Stimulated activated CD8-positive, alpha-beta memory T cell treated with anti-CD3 and anti-CD28 coated beads, Interleukin-12 subunit alpha, Interleukin-12 subunit beta, amount 100 ng/mL, for 1 hour (primary cell): ENCODE data around the gene ANKLE2.
"Not testable (repeated sequence)": the region's sequence is repeated elsewhere in the genome, so short reads cannot be mapped to it uniquely, and the experiment has no call there.

Experiments used
- DNase-seq: peaks from one replicate; pipeline ENCODE4 v3.0.0-alpha.2; 2020; ENCODE audit warnings: low read depth

Gene ANKLE2

DNA sequence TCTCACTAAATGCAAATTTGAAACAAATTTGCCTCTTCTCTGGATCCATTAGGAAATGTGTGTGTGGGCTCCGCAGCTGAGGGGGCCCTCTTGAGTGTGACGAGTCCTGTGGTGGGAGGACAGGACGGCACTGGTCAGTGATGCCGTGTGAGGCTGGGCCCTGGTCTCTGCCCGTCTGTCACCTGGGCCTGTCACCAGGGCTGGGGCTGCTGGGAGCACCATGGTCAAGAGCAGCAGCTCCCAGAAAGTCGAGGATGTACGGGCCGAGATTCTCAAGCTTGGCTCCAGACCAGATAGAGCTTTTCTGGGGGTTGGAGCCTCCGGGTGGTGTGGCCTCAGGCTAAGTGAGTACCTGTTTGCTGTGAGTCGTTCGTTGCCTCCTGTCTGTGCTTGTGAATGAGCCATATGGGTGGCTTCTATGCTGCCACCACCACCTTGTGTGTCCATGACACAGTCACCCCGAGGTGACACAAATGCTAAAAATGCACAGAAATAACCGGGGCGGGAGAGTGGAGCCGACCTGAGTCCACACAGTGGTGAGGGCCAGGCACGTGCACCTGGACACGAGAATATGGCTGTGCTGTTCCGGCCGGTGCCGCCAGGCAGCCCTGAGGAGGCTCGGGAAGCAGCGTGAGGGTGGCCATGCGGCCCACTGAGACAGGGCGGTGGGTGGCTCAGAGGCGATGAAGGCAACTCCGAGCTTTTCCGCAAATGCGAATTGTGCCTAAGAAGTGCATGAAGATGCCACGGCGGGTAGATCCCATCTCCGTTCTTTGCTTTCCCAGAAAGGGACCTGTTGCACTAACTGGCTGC is 42.3 kb downstream of the ANKLE2 start:
- DNase-seq = no peak

DNA sequence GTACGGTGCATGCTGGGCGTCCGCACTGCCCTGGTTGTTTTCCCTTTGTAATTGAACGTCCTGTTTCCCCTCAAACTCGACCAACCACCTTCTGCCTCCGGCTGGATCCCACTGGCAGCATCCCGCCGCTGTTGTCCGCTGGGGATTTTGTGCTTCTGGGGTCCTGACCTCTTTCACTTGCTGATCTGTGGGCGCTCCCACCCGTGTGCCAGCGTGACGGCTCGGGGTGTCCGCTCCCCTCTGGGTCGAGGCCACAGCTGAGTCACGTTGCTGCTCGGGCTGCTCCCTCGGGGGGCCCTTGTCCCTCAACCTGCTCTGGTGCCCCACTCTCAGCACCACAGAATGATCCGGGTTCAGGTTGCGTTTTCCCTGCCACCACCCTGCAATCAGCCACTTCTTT is 43.0 kb downstream of the ANKLE2 start:
- no peak for DNase-seq

DNA sequence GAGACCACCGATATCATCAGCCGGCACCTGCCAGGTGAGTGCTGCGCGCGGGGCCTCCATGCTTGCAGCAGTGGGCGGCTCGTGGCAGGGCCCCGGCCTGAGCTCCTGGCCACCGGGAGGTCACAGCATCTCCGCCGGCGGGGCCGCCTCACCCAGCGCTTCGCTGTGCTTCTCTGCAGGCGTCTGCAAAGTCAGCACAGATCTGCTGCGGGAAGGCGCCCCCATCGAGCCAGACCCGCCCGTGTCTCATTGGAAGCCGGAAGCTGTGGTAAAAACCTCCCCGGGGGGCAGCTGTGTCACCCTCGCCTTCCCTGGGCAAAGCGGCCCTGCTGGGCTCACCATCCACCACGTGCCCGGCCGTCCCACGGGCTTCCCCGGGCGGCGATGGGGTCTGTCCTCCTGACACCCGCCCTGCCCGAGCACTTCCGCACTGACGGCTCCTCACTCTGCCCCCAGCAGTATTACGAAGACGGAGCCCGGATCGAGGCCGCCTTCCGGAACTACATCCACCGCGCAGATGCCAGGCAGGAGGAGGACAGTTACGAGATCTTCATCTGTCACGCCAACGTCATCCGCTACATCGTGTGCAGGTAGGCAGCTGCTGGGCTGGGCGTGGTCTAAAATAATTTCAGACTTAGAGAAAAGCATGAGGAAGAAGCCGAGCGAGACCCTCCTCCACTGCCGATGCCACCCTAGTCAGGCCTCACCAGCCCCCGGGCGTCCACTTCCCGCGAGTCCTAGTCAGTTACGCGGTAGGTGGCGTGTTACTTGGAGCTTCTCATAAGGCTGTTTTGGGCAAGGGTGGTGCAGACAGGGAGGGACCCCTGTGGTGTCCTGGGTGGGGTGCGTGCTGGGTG is 43.9 kb downstream of the ANKLE2 start:
- DNase-seq = no peak

GRCh38 chr12:132717011-132717410 is 44.6 kb downstream of the ANKLE2 start:
- DNase-seq = no peak

DNA sequence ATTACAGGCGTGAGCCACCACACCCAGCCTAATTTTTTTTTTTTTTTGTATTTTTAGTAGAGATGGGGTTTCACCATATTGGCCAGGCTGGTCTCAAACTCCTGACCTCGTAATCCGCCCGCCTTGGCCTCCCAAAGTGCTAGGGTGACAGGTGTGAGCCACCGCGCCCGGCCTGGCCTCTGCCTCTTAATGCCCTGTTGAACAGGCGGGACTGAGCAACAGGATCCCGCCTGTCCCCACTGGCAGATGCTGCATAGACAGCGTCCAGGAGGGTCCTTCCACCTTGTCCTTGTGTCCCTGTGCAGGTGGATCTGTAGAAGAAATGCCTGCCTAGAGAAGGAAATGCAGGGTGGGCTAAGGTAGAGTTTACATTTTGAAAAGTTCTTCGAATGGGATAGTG is 45.3 kb downstream of the ANKLE2 start:
- DNase-seq = no peak

DNA sequence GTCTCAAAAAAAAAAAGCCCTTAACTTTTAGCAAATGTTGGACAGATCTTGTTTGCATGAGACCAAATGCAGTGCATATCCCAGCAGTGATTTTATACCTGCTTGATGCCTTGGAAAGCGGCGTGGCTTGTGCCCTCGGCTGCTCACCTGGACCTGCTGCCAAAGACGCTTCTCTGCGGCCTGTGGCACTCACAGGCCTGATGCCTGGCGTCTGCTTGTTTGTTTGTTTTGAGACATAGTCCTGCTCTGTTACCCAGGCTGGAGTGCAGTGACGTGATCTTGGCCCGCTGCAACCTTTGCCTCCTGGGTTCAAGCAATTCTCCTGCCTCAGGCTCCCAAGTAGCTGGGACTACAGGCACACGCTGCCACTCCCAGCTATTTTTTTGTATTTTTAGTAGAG is 45.8 kb downstream of the ANKLE2 start:
- no peak for DNase-seq

DNA sequence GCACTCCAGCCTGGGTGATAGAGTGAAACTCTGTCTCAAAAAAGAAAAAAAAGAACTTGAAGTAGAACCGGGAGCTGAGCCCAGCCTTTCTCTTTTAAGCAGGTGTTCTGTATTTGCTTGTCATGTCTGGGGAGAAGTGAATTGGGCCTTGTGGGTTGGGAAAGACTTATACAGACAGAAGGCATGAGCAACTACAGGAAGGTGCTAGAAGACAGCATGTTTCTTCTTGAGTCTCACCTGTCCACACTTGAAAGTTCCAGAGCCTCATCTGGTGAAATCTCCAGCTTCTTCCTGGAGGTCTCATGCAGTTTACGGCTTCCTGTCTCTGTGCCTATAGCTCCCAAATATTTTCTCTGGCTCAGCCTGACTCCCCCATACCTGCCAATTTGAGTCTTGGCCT is 48.5 kb downstream of the ANKLE2 start:
- no peak for DNase-seq

- no peak for DNase-seq
Measured at GRCh38 chr12:132711080-132711843, 50.4 kb downstream of the ANKLE2 start.

GRCh38 chr12:132710405-132711079 is 51.1 kb downstream of the ANKLE2 start, which contains the start of gene PGAM5:
Gene PGAM5 (plus strand): TSS chr12:132710842. CDS start chr12:132710877, 35 bp downstream.
- peak; percentile 82 for DNase-seq

DNA sequence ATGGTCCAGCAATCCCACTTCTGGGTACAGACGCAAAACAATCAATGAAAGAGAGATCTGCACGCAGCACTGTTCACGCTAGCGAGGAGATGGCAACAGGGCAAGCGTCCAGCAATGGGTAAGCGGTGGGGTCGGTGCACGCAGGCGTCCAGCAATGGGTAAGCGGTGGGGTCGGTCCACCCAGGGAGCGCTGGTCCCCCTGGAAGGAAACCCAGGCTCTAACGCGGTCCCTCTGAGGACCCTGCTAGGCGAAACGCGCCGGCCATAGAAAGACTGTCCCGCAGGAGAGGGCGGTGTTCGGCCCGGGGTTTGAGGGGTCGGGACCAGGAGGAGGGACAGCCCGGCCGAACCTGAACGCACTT is 51.6 kb downstream of the ANKLE2 start:
- DNase-seq = no peak

- no peak for DNase-seq
Measured at GRCh38 chr12:132708150-132708549, 53.5 kb downstream of the ANKLE2 start.

DNA sequence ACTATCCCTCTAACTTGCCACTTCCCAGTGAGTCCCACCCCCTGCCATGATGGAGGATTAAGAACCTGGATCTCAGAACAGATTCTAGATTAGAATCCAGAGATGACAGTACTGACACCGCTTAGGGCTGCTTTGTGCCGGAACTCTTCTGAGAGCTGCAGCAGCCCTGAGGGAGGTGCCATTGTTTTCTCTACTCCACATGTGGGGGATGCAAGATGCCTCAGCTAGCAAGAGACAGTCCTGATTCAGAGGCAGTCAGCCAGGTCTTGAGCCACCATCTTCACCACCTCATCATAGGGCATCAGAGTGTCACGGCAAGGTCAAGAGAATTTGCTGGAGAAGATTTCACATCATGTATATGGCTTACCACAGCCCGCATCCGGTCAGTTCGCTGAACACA is 54.4 kb downstream of the ANKLE2 start:
- DNase-seq = no peak

DNA sequence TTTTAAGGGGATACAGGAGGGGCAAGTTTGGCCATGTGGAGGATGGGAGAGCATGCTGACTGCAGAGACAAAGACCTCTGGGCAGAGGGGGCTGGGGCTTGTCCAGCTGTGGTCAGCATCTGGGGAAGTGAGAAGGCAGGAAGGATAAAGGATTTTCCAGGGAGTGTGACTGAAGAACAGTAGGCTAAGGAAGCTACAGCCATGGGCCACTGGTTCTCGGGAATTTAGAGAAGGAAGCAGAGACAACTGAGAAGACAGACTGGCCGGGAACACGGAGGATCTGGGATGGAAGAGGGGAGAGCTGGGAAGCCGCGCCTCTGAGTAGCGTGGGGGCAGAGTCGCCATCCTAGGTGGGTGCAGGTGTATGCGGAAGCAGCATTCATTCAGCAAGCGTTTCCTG is 58.0 kb downstream of the ANKLE2 start:
- no peak for DNase-seq

DNA sequence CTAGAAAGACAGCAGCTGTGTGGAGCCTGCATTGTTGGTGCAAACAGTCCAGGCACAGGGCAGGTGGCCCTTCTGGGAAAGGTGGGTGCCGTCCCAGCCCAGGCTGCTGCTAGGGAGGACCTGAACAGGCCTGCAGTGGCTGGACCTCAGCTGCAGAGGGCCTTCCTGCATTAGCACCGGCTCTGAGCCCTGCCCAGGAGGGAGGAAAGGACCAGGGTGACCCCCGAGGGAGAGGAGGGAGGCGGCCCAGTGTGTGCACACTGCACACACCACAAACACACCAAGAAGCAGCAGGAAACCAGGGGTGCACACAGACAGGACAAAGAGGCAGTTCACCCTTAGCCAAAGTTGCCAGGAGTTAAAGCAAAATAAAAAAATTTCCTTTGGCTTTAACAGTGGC is 59.0 kb downstream of the ANKLE2 start:
- DNase-seq = no peak

DNA sequence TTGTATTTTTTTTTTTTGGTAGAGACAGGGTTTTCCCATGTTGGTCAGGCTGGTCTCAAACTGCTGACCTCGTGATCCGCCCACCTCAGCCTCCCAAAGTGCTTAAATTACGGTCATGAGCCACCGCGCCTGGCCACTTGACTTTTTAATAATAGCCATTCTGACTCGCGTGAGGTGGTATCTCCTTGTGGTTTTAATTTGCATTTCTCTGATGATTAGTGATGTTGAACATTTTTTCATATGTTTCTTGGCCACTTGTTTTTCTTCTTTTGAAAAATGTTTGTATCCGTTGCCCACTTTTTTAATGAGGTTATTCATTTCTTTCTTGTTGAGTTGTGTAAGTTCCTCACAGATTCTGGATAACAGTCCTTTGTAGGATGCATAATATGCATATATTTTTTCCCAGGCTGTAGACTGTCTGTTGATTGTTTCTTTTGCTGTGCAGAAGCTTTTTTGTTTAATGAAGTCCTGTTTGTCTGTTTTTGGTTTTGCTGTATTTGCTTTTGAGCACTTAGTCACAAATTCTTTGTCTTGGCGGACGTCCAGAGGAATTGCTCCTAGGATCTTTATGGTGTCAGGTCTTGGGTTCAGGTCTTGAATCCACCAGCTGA is 61.3 kb downstream of the ANKLE2 start:
- no peak for DNase-seq

DNA sequence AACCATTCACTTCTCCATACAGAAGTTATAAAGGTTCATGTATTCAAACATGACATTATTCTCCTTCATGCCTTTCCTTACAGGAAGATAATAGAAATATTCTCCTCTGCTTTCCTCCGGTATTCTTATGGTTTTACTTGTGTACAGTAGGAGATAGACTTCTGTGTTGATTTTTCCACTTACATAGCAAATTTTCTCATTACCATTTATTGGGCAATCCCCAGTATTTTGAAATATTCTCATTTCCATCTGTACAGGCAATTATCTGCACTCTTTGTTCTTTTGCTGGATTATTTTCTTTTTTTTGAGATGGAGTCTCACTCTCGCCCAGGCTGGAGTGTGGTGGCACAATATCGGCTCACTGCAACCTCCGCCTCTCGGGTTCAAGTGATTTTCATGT is 63.3 kb downstream of the ANKLE2 start:
- DNase-seq = no peak

DNA sequence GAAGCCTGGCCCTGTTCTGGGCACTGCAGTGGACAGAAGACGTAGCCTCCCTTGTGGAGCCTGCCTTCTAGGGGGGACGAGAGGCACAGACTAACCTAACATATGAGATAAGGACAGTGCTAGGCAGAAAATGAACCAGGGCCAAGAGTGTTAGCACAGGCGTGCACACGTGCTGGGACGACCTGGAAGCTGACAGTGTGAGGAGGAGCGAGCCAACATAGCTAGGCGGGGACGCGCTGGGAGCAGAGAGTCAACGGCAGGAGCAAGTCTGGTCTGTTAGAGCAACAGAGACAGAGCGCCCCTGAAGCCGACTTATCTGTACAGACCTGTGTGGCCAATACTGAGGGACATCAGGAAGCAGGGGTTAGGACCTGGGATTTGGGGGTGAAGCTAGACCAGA is 66.2 kb downstream of the ANKLE2 start:
- DNase-seq = no peak

DNA sequence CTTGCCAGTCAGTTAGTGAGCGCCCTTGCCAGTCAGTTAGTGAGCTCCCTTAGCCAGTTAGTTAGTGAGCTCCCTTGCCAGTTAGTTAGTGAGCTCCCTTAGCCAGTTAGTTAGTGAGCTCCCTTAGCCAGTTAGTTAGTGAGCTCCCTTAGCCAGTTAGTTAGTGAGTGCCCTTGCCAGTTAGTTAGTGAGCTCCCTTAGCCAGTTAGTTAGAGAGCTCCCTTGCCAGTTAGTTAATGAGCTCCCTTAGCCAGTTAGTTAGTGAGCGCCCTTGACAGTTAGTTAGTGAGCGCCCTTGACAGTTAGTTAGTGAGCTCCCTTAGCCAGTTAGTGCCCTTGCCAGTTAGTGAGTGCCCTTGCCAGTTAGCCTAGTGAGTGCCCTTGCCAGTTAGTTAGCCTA is 66.7 kb downstream of the ANKLE2 start:
- DNase-seq = not testable (repeated sequence)

GRCh38 chr12:132692030-132692429 is 69.6 kb downstream of the ANKLE2 start:
- DNase-seq = not testable (repeated sequence)

DNA sequence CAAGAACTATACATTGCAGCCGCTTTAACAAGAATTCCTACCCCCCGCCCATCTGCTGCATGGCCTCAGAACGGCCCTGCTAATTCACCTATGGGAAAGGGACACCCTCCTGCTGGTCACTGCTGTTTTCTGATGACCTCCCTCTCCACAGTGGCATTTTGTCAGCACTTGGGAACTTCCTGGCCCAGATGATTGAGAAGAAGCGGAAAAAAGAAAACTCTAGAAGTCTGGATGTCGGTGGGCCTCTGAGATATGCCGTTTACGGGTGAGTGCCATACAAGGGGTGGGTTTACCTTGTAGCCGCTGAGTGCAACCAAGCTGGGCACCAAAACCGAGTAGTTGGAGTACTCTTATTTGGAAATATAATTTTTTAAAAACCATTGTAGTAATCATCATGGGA is 71.5 kb downstream of the ANKLE2 start:
- no peak for DNase-seq

- DNase-seq = no peak
Measured at GRCh38 chr12:132689227-132689626, 72.4 kb downstream of the ANKLE2 start.
